T-helper 22 cell (primary cell): ENCODE data around the gene FBXO31.

ENCODE experiments used
- DNase-seq: peaks from one replicate; pipeline ENCODE4 v3.0.0-alpha.2; 2020; ENCODE audit warnings: low read depth

The FBXO31 gene

GRCh38 chr16:87383505-87384161, at the start of gene FBXO31:
TSS of gene FBXO31 (minus strand) at chr16:87383776. CDS start at chr16:87383744, 32 bp downstream.
- peak; percentile 80 for DNase-seq

DNA sequence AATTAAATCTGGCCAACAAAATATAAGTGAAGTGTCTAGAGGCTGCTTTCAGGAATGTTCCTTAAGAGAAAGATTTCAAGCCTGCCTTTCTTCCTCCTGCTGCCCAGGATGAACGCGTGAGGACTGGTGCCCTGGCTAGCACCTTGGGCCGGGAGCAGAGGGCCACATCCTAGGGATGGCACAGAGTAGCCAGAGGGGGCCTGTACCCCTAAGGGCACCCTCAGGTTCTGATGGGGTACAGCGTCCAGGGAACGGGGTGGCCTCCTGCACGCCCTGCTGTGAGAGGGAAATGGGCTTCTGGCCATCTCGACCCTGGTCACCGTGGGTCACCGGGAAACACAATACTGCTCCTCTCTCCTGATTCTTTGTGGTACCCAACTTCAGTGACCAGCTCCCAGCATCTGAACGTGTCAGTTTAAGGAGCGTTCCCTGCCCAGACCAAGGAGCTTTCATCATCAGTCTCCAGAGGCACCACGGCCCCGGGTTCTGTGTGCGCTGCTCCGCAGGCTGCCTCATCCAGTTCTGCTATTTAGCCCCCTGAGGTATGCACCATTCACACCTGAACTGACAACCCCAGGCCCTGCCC, 48.8 kb upstream of the FBXO31 start:
- DNase-seq: no peak

DNA sequence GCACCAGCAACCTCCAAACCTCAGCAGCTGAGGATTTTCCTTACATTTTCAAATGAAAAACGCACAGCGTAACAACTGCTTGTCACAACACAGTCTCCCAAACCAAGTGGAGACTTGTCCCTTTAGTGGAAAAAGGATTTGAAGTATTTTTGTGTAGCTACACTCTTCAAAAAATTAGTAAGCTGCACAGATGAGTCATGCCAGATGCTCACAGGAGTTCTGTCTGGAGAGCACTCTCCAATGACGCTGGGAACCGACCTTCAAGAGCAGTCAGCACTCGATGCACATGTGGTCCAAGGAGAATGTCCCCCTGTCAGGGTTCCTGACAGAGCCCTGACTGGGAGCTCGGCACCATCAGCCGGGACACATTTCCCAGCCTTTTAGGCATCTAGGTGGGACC, 48.4 kb upstream of the FBXO31 start:
- DNase-seq: no peak

- no peak for DNase-seq
Observed at GRCh38 chr16:87426423-87427215, 43.0 kb upstream of the FBXO31 start.

GRCh38 chr16:87425941-87426340, 42.4 kb upstream of the FBXO31 start:
- no peak for DNase-seq

DNA sequence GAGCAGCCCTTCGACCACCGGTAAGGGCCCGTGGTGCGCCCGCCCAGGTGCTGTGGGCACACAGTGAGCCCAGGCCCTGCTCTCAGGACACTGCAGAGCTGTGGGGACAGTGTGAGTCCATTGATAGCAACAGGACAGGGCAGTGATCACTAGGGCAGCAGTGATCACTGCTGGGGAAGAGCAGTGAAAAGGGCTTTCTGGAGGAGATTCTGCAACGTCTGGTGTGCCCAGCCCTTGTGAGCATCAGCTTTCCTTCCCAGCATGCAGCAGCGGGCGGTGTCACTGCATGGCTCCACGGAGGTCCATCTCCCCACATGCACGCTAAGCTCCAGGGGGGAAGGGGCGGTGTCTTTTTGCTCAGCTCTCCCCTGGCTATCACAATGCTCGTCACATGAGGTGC, 40.7 kb upstream of the FBXO31 start:
- no peak for DNase-seq

GRCh38 chr16:87423429-87423828, 39.9 kb upstream of the FBXO31 start:
- no peak for DNase-seq

DNA sequence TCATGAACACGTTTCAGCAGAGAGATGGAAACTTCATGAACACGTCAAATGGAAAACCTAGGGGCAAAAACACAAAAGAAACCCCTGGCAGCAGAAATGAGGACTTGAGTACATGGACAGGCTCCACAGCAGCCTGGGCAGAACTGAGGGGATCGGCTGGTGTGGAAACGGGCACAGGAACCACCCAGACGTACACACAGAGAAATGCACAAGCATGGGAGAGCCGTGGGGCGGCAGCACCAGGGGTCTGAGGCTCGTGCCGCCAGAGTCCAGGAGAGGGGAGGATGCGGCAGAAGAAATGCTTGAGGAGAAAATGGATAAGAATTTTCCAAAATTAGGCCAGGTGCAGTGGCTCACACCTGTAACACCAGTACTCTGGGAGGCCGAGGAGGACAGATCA, 38.5 kb upstream of the FBXO31 start:
- DNase-seq: no peak

GRCh38 chr16:87421003-87421912, 37.7 kb upstream of the FBXO31 start:
- DNase-seq: no peak

GRCh38 chr16:87420026-87421002, 36.7 kb upstream of the FBXO31 start:
- no peak for DNase-seq

GRCh38 chr16:87418644-87419043, 35.1 kb upstream of the FBXO31 start:
- DNase-seq: no peak

GRCh38 chr16:87418216-87418615, 34.6 kb upstream of the FBXO31 start:
- DNase-seq: no peak

DNA sequence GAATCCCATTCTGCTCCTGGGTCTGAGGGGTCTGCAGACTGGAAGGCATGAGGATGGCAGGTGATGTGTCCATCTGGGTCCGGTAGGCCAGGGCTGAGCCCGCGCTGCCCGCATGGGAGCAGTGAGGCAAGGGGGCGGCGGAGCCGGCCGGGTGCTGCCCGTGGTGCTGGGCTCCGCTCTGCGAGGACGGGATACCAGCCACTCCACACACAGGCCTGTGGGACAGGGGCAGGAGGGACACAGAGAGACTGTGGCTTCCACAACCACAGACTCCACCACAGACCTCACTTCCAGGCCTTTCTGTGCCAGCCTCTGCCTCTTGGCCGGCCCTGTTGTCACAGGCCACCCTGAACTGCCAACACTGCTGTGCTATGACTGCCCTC, 33.9 kb upstream of the FBXO31 start:
- no peak for DNase-seq

GRCh38 chr16:87416826-87417527, 33.4 kb upstream of the FBXO31 start:
- DNase-seq: no peak

DNA sequence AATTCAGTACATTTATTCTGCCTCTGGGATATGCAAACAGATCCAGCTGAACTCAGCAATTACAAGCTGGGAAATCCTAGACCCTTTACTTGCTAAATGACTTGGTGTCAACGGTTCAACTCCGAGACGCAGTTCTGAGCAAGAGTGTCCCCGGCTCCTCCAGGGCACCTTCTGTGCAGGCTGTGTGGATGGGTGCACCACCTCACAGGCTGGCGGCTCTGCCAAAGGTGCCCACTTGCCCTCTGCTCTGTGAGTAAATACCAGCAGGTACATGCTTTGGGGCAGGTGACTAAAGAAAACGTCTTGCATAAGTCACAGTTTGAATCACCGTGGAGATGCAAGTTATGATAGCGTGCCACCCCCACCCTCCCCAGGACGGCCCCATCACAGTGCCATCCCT, 31.9 kb upstream of the FBXO31 start:
- no peak for DNase-seq

DNA sequence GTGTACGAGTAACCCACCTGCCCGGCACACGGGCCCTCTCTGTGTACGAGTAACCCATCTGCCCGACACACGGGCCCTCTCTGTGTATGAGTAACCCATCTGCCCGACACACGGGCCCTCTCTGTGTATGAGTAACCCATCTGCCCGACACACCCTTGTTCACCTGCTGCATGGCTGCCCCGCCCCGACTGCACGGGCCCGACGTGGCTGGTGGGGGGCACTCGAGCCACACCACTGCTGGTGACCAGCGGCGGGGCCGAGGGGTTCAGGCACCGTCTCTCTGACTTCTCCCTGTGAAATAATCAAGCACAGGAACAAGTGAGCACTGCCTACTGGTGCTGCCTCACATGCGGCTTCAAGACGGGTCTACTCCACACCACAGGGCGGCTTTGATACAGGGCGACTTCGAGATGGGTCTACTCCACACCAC, 30.7 kb upstream of the FBXO31 start:
- no peak for DNase-seq

- no peak for DNase-seq
Observed at GRCh38 chr16:87412996-87413421, 29.4 kb upstream of the FBXO31 start.

DNA sequence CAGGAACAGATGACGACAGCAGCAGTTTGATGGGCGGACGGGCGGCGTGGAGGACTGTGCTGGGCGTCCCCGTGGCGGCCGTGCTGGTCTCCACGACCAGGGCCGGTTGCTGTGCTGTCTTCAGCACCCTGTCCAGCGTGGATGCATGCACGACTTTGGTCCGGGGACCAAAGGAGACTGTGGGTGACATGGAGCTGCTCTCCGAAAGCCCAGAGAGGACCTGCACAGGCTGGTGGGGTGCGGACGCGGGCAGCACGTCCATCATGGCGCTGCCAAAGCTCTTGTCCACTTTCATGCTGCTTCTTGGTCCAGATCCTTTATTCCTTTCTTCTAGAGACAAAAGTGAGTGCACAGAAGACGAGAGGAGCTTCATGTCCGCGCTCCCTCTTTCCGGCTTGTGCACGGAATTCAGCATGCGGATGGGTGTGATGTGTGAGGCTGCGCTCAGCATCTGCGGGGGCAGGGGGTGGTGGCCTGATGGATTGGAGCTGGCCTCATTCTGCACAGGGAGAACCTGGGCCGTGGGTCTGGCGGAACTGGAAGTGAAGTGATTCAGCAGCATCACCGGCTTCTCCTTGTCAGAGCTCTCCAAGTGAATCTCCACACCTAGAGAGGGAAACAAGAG, 28.9 kb upstream of the FBXO31 start:
- DNase-seq: no peak

GRCh38 chr16:87411375-87412271, 28.0 kb upstream of the FBXO31 start:
- DNase-seq: no peak
